Measurements from ENCODE around the gene MSANTD2. TPM values are rescaled to one million over a fixed set of nuclear protein-coding genes. Genes with fewer than 3 reads are reported as not detected.

The MSANTD2 gene
- polyA plus RNA-seq, 2 donors, result 3.8 to 9.3 TPM

GRCh38 chr11:124727474-124727873 is 72.7 kb downstream of the MSANTD2 start:
- H3K4me1 ChIP-seq (ENCODE audit: control insufficient read depth in 2 of 2, insufficient read depth in 2 of 2, low read length in 1 of 2), result no peaks in the 10 kb centered on the region
- H3K27ac ChIP-seq (ENCODE audit: low read depth in 2 of 2, low read length in 1 of 2), result no peak overlapping the region
- no peaks in the 10 kb centered on the region for H3K27me3 ChIP-seq (ENCODE audit: control insufficient read depth in 1 of 2, insufficient read depth in 2 of 2, low read length in 2 of 2)
- H3K36me3 ChIP-seq (ENCODE audit: control insufficient read depth in 2 of 2, insufficient read depth in 2 of 2, low read length in 1 of 2), result no peaks in the 10 kb centered on the region
- H3K9me3 ChIP-seq (ENCODE audit: control insufficient read depth in 2 of 2, insufficient read depth in 1 of 2, low read depth in 1 of 2, low read length in 1 of 2), result no peaks in the 10 kb centered on the region
- no peak overlapping the region for H3K4me3 ChIP-seq (ENCODE audit: low read depth in 1 of 2, low read length in 2 of 2)
- WGBS, 2 donors, result 86 to 87% methylated on average over 4 of the region's 4 CpGs

- WGBS, 2 donors, result 32 to 48% methylated on average over 6 of the region's 6 CpGs
- Histone ChIP-seq H3K4me1 (ENCODE audit: control insufficient read depth in 2 of 2, insufficient read depth in 2 of 2, low read length in 1 of 2) (no peaks in the 10 kb centered on the region), H3K4me3 (ENCODE audit: low read depth in 1 of 2, low read length in 2 of 2) (no peak overlapping the region), H3K27ac (ENCODE audit: low read depth in 2 of 2, low read length in 1 of 2) (no peak overlapping the region), H3K27me3 (ENCODE audit: control insufficient read depth in 1 of 2, insufficient read depth in 2 of 2, low read length in 2 of 2) (peaks cover 0 to 4% of the 10 kb centered on the region in 2 donors), H3K36me3 (ENCODE audit: control insufficient read depth in 2 of 2, insufficient read depth in 2 of 2, low read length in 1 of 2) (no peaks in the 10 kb centered on the region), H3K9me3 (ENCODE audit: control insufficient read depth in 2 of 2, insufficient read depth in 1 of 2, low read depth in 1 of 2, low read length in 1 of 2) (no peaks in the 10 kb centered on the region)
These were observed 74.5 kb downstream of the MSANTD2 start for GRCh38 chr11:124725719-124726105.

DNA sequence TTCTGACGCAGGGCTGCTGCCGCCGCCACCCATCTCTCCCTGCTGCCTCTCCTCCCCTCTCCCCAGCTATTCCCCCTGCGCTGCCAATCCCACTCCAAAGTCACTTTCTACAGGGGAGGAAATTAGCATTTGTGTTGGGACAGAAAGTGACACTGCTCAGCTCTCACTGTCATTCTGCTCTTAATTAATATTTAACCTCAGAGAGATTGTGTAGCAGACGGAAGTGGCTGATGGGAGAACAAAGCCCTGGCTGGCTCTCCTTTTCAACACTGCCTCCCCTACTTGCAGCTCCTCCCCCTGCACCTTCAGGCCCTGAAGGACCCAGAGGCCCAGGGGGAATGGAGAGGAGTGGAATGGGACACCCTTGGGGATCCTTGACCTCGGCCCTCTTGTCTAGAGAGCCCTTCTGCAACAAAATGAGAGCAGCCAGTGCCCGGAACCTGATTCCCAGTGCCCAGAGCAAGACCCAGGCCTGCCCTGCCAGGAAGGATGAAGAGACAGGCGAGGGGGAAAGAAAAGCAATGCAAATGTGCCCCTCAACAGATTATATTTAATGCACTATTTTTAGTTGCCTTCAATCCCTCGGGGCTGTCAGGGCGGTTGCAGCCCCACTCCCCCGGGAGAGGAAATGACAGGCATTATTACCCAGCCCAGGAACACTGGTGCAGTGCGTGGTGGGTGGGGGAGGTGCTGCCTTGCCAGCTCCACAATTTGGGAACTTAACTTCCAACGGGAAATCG is 75.1 kb downstream of the MSANTD2 start:
- H3K4me3 ChIP-seq (ENCODE audit: low read depth in 1 of 2, low read length in 2 of 2), result no peak overlapping the region
- no peaks in the 10 kb centered on the region for H3K36me3 ChIP-seq (ENCODE audit: control insufficient read depth in 2 of 2, insufficient read depth in 2 of 2, low read length in 1 of 2)
- peaks cover 0 to 4% of the 10 kb centered on the region in 2 donors for H3K27me3 ChIP-seq (ENCODE audit: control insufficient read depth in 1 of 2, insufficient read depth in 2 of 2, low read length in 2 of 2)
- no peak overlapping the region for H3K27ac ChIP-seq (ENCODE audit: low read depth in 2 of 2, low read length in 1 of 2)
- WGBS, 2 donors, result 42 to 46% methylated on average over 14 of the region's 14 CpGs
- H3K9me3 ChIP-seq (ENCODE audit: control insufficient read depth in 2 of 2, insufficient read depth in 1 of 2, low read depth in 1 of 2, low read length in 1 of 2), result no peaks in the 10 kb centered on the region
- no peaks in the 10 kb centered on the region for H3K4me1 ChIP-seq (ENCODE audit: control insufficient read depth in 2 of 2, insufficient read depth in 2 of 2, low read length in 1 of 2)

- H3K4me1 ChIP-seq (ENCODE audit: control insufficient read depth in 2 of 2, insufficient read depth in 2 of 2, low read length in 1 of 2), result peaks cover 2 to 6% of the 10 kb centered on the region in 2 donors
- peaks cover 0 to 4% of the 10 kb centered on the region in 2 donors for H3K27me3 ChIP-seq (ENCODE audit: control insufficient read depth in 1 of 2, insufficient read depth in 2 of 2, low read length in 2 of 2)
- WGBS, 2 donors, result 42 to 48% methylated on average over 6 of the region's 6 CpGs
- H3K27ac ChIP-seq (ENCODE audit: low read depth in 2 of 2, low read length in 1 of 2), result no peak overlapping the region
- no peaks in the 10 kb centered on the region for H3K9me3 ChIP-seq (ENCODE audit: control insufficient read depth in 2 of 2, insufficient read depth in 1 of 2, low read depth in 1 of 2, low read length in 1 of 2)
- no peaks in the 10 kb centered on the region for H3K36me3 ChIP-seq (ENCODE audit: control insufficient read depth in 2 of 2, insufficient read depth in 2 of 2, low read length in 1 of 2)
- H3K4me3 ChIP-seq (ENCODE audit: low read depth in 1 of 2, low read length in 2 of 2), result no peak overlapping the region
These were observed 78.0 kb downstream of the MSANTD2 start for GRCh38 chr11:124722176-124722575.

GRCh38 chr11:124719534-124719933 is 80.7 kb downstream of the MSANTD2 start:
- no peak overlapping the region for H3K4me3 ChIP-seq (ENCODE audit: low read depth in 1 of 2, low read length in 2 of 2)
- 53 to 59% methylated on average over 2 of the region's 2 CpGs for WGBS, 2 donors
- H3K27ac ChIP-seq (ENCODE audit: low read depth in 2 of 2, low read length in 1 of 2), result no peak overlapping the region
- H3K36me3 ChIP-seq (ENCODE audit: control insufficient read depth in 2 of 2, insufficient read depth in 2 of 2, low read length in 1 of 2), result no peaks in the 10 kb centered on the region
- no peaks in the 10 kb centered on the region for H3K9me3 ChIP-seq (ENCODE audit: control insufficient read depth in 2 of 2, insufficient read depth in 1 of 2, low read depth in 1 of 2, low read length in 1 of 2)
- peaks cover 2 to 6% of the 10 kb centered on the region in 2 donors for H3K4me1 ChIP-seq (ENCODE audit: control insufficient read depth in 2 of 2, insufficient read depth in 2 of 2, low read length in 1 of 2)
- H3K27me3 ChIP-seq (ENCODE audit: control insufficient read depth in 1 of 2, insufficient read depth in 2 of 2, low read length in 2 of 2), result peaks cover 0 to 4% of the 10 kb centered on the region in 2 donors

GRCh38 chr11:124718801-124719200 is 81.4 kb downstream of the MSANTD2 start:
- Histone ChIP-seq H3K4me3 (ENCODE audit: low read depth in 1 of 2, low read length in 2 of 2) (no peak overlapping the region), H3K36me3 (ENCODE audit: control insufficient read depth in 2 of 2, insufficient read depth in 2 of 2, low read length in 1 of 2) (no peaks in the 10 kb centered on the region), H3K9me3 (ENCODE audit: control insufficient read depth in 2 of 2, insufficient read depth in 1 of 2, low read depth in 1 of 2, low read length in 1 of 2) (no peaks in the 10 kb centered on the region), H3K4me1 (ENCODE audit: control insufficient read depth in 2 of 2, insufficient read depth in 2 of 2, low read length in 1 of 2) (peaks cover 2 to 6% of the 10 kb centered on the region in 2 donors), H3K27ac (ENCODE audit: low read depth in 2 of 2, low read length in 1 of 2) (no peak overlapping the region), H3K27me3 (ENCODE audit: control insufficient read depth in 1 of 2, insufficient read depth in 2 of 2, low read length in 2 of 2) (peaks cover 0 to 4% of the 10 kb centered on the region in 2 donors)
- WGBS, 2 donors, result 52 to 61% methylated on average over 14 of the region's 14 CpGs

DNA sequence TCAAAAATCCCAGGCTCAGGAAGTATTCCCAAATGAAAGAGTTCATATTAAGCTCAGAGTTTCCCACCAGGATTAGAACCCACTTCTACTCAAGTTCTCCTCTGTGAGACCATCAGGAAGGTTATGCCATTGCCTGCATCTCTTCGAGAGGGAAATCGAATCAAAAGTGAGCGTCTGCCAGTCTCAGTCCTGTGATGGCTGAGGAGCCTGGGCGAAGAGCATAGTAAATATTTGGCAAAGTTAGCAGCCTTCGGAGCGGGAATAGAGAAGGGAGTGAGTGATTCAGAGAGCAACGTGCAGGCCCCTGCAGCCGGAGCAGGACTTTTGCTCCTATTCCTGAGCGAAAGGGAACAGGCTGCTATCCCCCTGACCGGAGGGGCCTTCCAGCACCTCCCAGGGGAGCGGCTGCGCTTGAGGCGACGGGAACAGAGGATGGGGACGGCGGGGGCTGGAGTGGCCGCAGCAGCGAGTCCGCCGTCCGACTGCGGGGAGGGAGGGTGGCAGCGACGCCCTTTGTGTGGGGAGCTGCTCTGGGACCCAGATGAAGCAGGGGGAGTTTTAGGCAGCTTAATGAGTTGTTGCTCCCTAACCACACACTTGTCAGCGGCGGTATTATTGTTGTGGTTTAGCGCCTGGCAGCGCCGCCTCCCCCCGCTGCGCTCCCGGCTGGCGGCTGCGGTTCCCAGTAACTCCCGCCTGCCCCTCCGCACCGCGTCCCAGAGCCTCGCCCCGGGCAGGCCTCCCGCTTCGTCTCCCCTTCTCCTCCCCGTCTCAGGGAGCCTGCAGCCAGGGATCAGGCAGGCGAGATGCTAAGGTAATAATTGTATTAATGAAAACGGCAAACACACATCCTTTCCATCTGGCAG is 82.2 kb downstream of the MSANTD2 start:
- H3K36me3 ChIP-seq (ENCODE audit: control insufficient read depth in 2 of 2, insufficient read depth in 2 of 2, low read length in 1 of 2), result no peaks in the 10 kb centered on the region
- peak overlapping the region; percentile 22 to 37 for H3K4me3 ChIP-seq (ENCODE audit: low read depth in 1 of 2, low read length in 2 of 2)
- no peak overlapping the region for H3K27ac ChIP-seq (ENCODE audit: low read depth in 2 of 2, low read length in 1 of 2)
- 0 to 1% methylated on average over 44 to 45 of the region's 45 CpGs for WGBS, 2 donors
- no peaks in the 10 kb centered on the region for H3K9me3 ChIP-seq (ENCODE audit: control insufficient read depth in 2 of 2, insufficient read depth in 1 of 2, low read depth in 1 of 2, low read length in 1 of 2)
- H3K4me1 ChIP-seq (ENCODE audit: control insufficient read depth in 2 of 2, insufficient read depth in 2 of 2, low read length in 1 of 2), result peaks cover 2 to 6% of the 10 kb centered on the region in 2 donors
- peaks cover 0 to 4% of the 10 kb centered on the region in 2 donors for H3K27me3 ChIP-seq (ENCODE audit: control insufficient read depth in 1 of 2, insufficient read depth in 2 of 2, low read length in 2 of 2)

GRCh38 chr11:124717421-124717785 is 82.8 kb downstream of the MSANTD2 start:
- Histone ChIP-seq H3K27me3 (ENCODE audit: control insufficient read depth in 1 of 2, insufficient read depth in 2 of 2, low read length in 2 of 2) (peaks cover 0 to 4% of the 10 kb centered on the region in 2 donors), H3K9me3 (ENCODE audit: control insufficient read depth in 2 of 2, insufficient read depth in 1 of 2, low read depth in 1 of 2, low read length in 1 of 2) (no peaks in the 10 kb centered on the region), H3K4me1 (ENCODE audit: control insufficient read depth in 2 of 2, insufficient read depth in 2 of 2, low read length in 1 of 2) (peaks cover 2 to 6% of the 10 kb centered on the region in 2 donors), H3K36me3 (ENCODE audit: control insufficient read depth in 2 of 2, insufficient read depth in 2 of 2, low read length in 1 of 2) (no peaks in the 10 kb centered on the region), H3K4me3 (ENCODE audit: low read depth in 1 of 2, low read length in 2 of 2) (peak overlapping the region in 1 of 2 donors; percentile 37), H3K27ac (ENCODE audit: low read depth in 2 of 2, low read length in 1 of 2) (no peak overlapping the region)
- WGBS, 2 donors, result 21 to 30% methylated on average over 7 of the region's 7 CpGs

GRCh38 chr11:124716591-124716990 is 83.6 kb downstream of the MSANTD2 start:
- Histone ChIP-seq H3K9me3 (ENCODE audit: control insufficient read depth in 2 of 2, insufficient read depth in 1 of 2, low read depth in 1 of 2, low read length in 1 of 2) (no peaks in the 10 kb centered on the region), H3K36me3 (ENCODE audit: control insufficient read depth in 2 of 2, insufficient read depth in 2 of 2, low read length in 1 of 2) (no peaks in the 10 kb centered on the region), H3K4me1 (ENCODE audit: control insufficient read depth in 2 of 2, insufficient read depth in 2 of 2, low read length in 1 of 2) (peaks cover 2 to 6% of the 10 kb centered on the region in 2 donors), H3K27me3 (ENCODE audit: control insufficient read depth in 1 of 2, insufficient read depth in 2 of 2, low read length in 2 of 2) (no peaks in the 10 kb centered on the region), H3K27ac (ENCODE audit: low read depth in 2 of 2, low read length in 1 of 2) (no peak overlapping the region), H3K4me3 (ENCODE audit: low read depth in 1 of 2, low read length in 2 of 2) (no peak overlapping the region)
- 66 to 70% methylated on average over 3 of the region's 3 CpGs for WGBS, 2 donors

Measured in esophagus (tissue), 2 donors.